Measurements from ENCODE around the gene RAB44. TPM values are rescaled to one million over a fixed set of nuclear protein-coding genes. Genes with fewer than 3 reads are reported as not detected.

Gene RAB44
- total and polyA plus RNA-seq, 2 of the 13 experiments (the other 11 are each of a cell fraction or from before 2014, with no cell fraction given): not detected

GRCh38 chr6:36721369-36722140 is 23.9 kb downstream of the RAB44 start:
- in situ Hi-C loops (cut with HindIII; ENCODE audit: extremely low pct_ligation_motif_present, low pct_unique_long_range_greater_than_20kb): loop anchor here (5.0 kb wide), 1 partner anchor 99 kb away; no protein-coding TSS in a partner anchor
- no peaks in the 10 kb centered on the region for H3K4me1 ChIP-seq (ENCODE audit: insufficient read depth, low read length)
- CTCF ChIA-PET (ENCODE audit: low intra/inter-chr PET ratio, low total read pairs): no interaction called here

More at GRCh38 chr6:36721369-36722140, 23.9 kb downstream of the RAB44 start:
- intact Hi-C loops (cut with micrococcal nuclease; ENCODE audit: unreplicated experiment): loop anchor here (5.0 kb wide), 1 partner anchor 39 kb away; no protein-coding TSS in a partner anchor
- Histone ChIP-seq H3K9ac (ENCODE audit: insufficient read depth, low read depth, low read length) (no peak overlapping the region), H3K27me3 (ENCODE audit: control insufficient read depth in 1 of 2, insufficient read depth in 2 of 2, low read length in 2 of 2) (peaks cover 9 to 58% of the 10 kb centered on the region in 2 experiments; a peak in 4 of 5 replicates), H2AFZ (ENCODE audit: low read length) (no peak overlapping the region), H3K9me3 (ENCODE audit: low read length) (no peaks in the 10 kb centered on the region), H3K4me2 (ENCODE audit: low read depth, low read length) (no peak overlapping the region), H3K36me3 (replicated peaks in 1 of 2; ENCODE audit: control insufficient read depth in 1 of 2, insufficient read depth in 2 of 2, low read length in 2 of 2) (no peaks in the 10 kb centered on the region), H4K20me1 (ENCODE audit: insufficient read depth, low read length) (no peaks in the 10 kb centered on the region), H3K4me3 (replicated peaks in 1 of 3; ENCODE audit: insufficient read depth in 1 of 3, low read depth in 2 of 3, low read length in 3 of 3) (no peak overlapping the region), H3K79me2 (ENCODE audit: insufficient read depth, low read length) (no peaks in the 10 kb centered on the region), H3K27ac (ENCODE audit: extremely low read length, insufficient read depth, low read length) (no peak overlapping the region)
- FAIRE-seq: no peak
- TF ChIP-seq ZNF549 (CRISPR knock-in tag; IDR thresholded peaks at IDR 0.05) (no peak), PCBP1 (IDR thresholded peaks at IDR 0.05; ENCODE audit: borderline replicate concordance, low read depth, low read length) (no peak), ZNF225 (CRISPR knock-in tag; IDR thresholded peaks at IDR 0.05) (no peak), CEBPB (IDR thresholded peaks at IDR 0.05; ENCODE audit: borderline replicate concordance, low read depth, low read length) (no peak), SNAI1 (CRISPR knock-in tag; IDR thresholded peaks at IDR 0.05; ENCODE audit: borderline replicate concordance) (no peak), ZNF512 (CRISPR knock-in tag; IDR thresholded peaks at IDR 0.05) (no peak), MYC (CRISPR knock-in tag; IDR thresholded peaks at IDR 0.05; ENCODE audit: borderline replicate concordance) (no peak), ZNF180 (CRISPR knock-in tag; IDR thresholded peaks at IDR 0.05; ENCODE audit: borderline replicate concordance, low read depth) (no peak), FOXA1 (IDR thresholded peaks at IDR 0.05) (no peak), FOXA1 (CRISPR knock-in tag; IDR thresholded peaks at IDR 0.05) (no peak), ZNF597 (CRISPR knock-in tag; IDR thresholded peaks at IDR 0.05) (no peak), ZNF282 (IDR thresholded peaks at IDR 0.05; ENCODE audit: partially characterized antibody) (no peak), PRDM4 (CRISPR knock-in tag; IDR thresholded peaks at IDR 0.05; ENCODE audit: borderline replicate concordance) (no peak)
- POLR2A ChIA-PET: no interaction called here
- 13% methylated on average over 4 of the region's 15 CpGs for WGBS (ENCODE audit: low lambda C conversion rate)
- BruUV-seq (replicated peaks): no TSS peak
- ATAC-seq: no peak
- no peak for DNase-seq (ENCODE audit: low spot score)
